Measurements from ENCODE around the gene DDX42. TPM values are rescaled to one million over a fixed set of nuclear protein-coding genes. Genes with fewer than 3 reads are reported as not detected.

Gene DDX42
- total and polyA plus RNA-seq, 2 donors (not counting 1 experiment from before 2014, with no cell fraction given), result 61.6 to 170 TPM

- no CpG with 5 or more reads among the region's 5 CpGs for WGBS (ENCODE audit: insufficient coverage)
- Histone ChIP-seq H3K4me1 (ENCODE audit: control insufficient read depth in 2 of 2, insufficient read depth in 2 of 2, low read length in 2 of 2) (peaks cover 12 to 15% of the 10 kb centered on the region in 2 donors), H3K27ac (ENCODE audit: low read length in 2 of 2) (peak overlapping the region in 1 of 2 donors; percentile 46), H3K27me3 (replicated peaks in 1 of 4; ENCODE audit: control extremely low read depth in 1 of 4, control insufficient read depth in 3 of 4, insufficient read depth in 4 of 4, low read length in 3 of 4) (no peaks in the 10 kb centered on the region), H3K4me2 (replicated peaks; ENCODE audit: low read depth, low read length, poor library complexity, severe bottlenecking) (peak overlapping the region; percentile 36), H3K9ac (ENCODE audit: low read length) (no peak overlapping the region), H3K9me3 (ENCODE audit: control extremely low read depth in 1 of 3, control insufficient read depth in 2 of 3, insufficient read depth in 1 of 3, low read length in 2 of 3) (no peaks in the 10 kb centered on the region), H3K79me2 (ENCODE audit: control insufficient read depth, insufficient read depth, low read length) (peaks cover 50% of the 10 kb centered on the region), H3K4me3 (ENCODE audit: control extremely low read depth in 1 of 5, extremely low read depth in 1 of 5, insufficient read depth in 1 of 5, low read depth in 2 of 5, low read length in 4 of 5) (no peak overlapping the region), H3K36me3 (replicated peaks in 1 of 2; ENCODE audit: control extremely low read depth in 1 of 2, control insufficient read depth in 1 of 2, extremely low read depth in 1 of 2, insufficient read depth in 2 of 2, low read length in 1 of 2) (peaks cover 15 to 67% of the 10 kb centered on the region in 2 experiments), H2AFZ (ENCODE audit: insufficient read depth, low read depth, low read length, poor library complexity, severe bottlenecking) (no peak overlapping the region), H4K20me1 (ENCODE audit: control insufficient read depth, insufficient read depth, low read length, poor library complexity, severe bottlenecking) (no peaks in the 10 kb centered on the region)
- no peak overlapping the region for H3K4me3 Mint-ChIP-seq
- peaks cover 35% of the 10 kb centered on the region for H3K4me1 Mint-ChIP-seq
- DNase-seq, result no peak
- no peak for TF ChIP-seq EZH2 (IDR thresholded peaks at IDR 0.05; ENCODE audit: borderline replicate concordance, insufficient read depth, low read depth, low read length, poor library complexity, severe bottlenecking)
- TF ChIP-seq CTCF (IDR thresholded peaks at IDR 0.05), result no peak
- no peaks in the 10 kb centered on the region for H3K9me3 Mint-ChIP-seq (ENCODE audit: insufficient read depth)
- H3K27ac Mint-ChIP-seq, result peak overlapping the region; percentile 12
- intact Hi-C loops (cut with micrococcal nuclease), result no loop called here
- ChIA-PET CTCF (interaction anchor here (0.6 to 1.4 kb wide), 4 partner anchors 13 to 72 kb away, joined by 3 to 7 read pairs (median 4); no protein-coding TSS in a partner anchor), POLR2A (interaction anchor here (0.6 to 2.1 kb wide), 6 partner anchors 9 to 199 kb away, joined by 3 to 8 read pairs (median 4); partner anchors contain the start of genes CCDC47 and DDX42)
- no peak for ATAC-seq (ENCODE audit: low read depth)
- H3K27me3 Mint-ChIP-seq, result no peaks in the 10 kb centered on the region
These were observed 11.6 kb upstream of the DDX42 start for GRCh38 chr17:63762161-63763078.

DNA sequence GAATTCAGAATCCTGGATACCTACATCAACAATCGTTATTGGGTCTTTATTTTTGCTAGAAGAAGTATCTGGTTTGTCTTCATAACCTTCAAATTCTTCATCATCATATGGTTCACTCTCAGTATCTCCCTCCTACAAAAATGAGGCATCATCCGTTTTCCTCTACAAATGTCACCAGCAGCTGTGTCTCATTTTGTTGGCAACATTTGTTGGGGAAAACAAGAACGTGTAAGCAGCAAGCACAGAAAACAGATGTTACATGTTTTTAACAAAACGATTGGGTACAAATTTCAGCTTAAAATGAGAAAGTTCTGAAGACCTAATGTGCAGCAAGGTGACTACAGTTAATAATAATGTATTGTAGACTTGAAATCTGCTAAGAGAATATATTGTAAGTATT is 9.3 kb upstream of the DDX42 start:
- Histone ChIP-seq H3K27ac (ENCODE audit: low read length in 2 of 2) (no peak overlapping the region), H3K4me1 (ENCODE audit: control insufficient read depth in 2 of 2, insufficient read depth in 2 of 2, low read length in 2 of 2) (peaks cover 12 to 14% of the 10 kb centered on the region in 2 donors), H4K20me1 (ENCODE audit: control insufficient read depth, insufficient read depth, low read length, poor library complexity, severe bottlenecking) (peaks cover 16% of the 10 kb centered on the region), H3K36me3 (replicated peaks in 1 of 2; ENCODE audit: control extremely low read depth in 1 of 2, control insufficient read depth in 1 of 2, extremely low read depth in 1 of 2, insufficient read depth in 2 of 2, low read length in 1 of 2) (peaks cover 15 to 59% of the 10 kb centered on the region in 2 experiments), H3K4me2 (replicated peaks; ENCODE audit: low read depth, low read length, poor library complexity, severe bottlenecking) (no peak overlapping the region), H2AFZ (ENCODE audit: insufficient read depth, low read depth, low read length, poor library complexity, severe bottlenecking) (no peak overlapping the region), H3K79me2 (ENCODE audit: control insufficient read depth, insufficient read depth, low read length) (peaks cover 73% of the 10 kb centered on the region), H3K27me3 (replicated peaks in 1 of 4; ENCODE audit: control extremely low read depth in 1 of 4, control insufficient read depth in 3 of 4, insufficient read depth in 4 of 4, low read length in 3 of 4) (no peaks in the 10 kb centered on the region), H3K9ac (ENCODE audit: low read length) (no peak overlapping the region), H3K4me3 (ENCODE audit: control extremely low read depth in 1 of 5, extremely low read depth in 1 of 5, insufficient read depth in 1 of 5, low read depth in 2 of 5, low read length in 4 of 5) (no peak overlapping the region), H3K9me3 (ENCODE audit: control extremely low read depth in 1 of 3, control insufficient read depth in 2 of 3, insufficient read depth in 1 of 3, low read length in 2 of 3) (no peaks in the 10 kb centered on the region)
- Mint-ChIP-seq H3K4me3 (no peak overlapping the region), H3K27me3 (no peaks in the 10 kb centered on the region), H3K9me3 (ENCODE audit: insufficient read depth) (no peaks in the 10 kb centered on the region), H3K27ac (no peak overlapping the region), H3K4me1 (peaks cover 42% of the 10 kb centered on the region)
- TF ChIP-seq CTCF (IDR thresholded peaks at IDR 0.05) (no peak), EZH2 (IDR thresholded peaks at IDR 0.05; ENCODE audit: borderline replicate concordance, insufficient read depth, low read depth, low read length, poor library complexity, severe bottlenecking) (no peak)
- intact Hi-C loops (cut with micrococcal nuclease), result no loop called here
- no CpG with 5 or more reads among the region's 4 CpGs for WGBS (ENCODE audit: insufficient coverage)
- POLR2A ChIA-PET, result interaction anchor here (0.6 to 0.7 kb wide), 2 partner anchors 12 to 120 kb away, joined by 3 read pairs; no protein-coding TSS in a partner anchor
- CTCF ChIA-PET, result interaction anchor here (0.7 to 1.8 kb wide), 2 partner anchors 9 to 12 kb away, joined by 3 to 8 read pairs; partner anchors contain the start of genes CCDC47 and DDX42
- ATAC-seq (ENCODE audit: low read depth) (no peak), DNase-seq (no peak)
